ENCODE data around the gene ZNF593.

ZNF593 gene

GRCh38 chr1:26200413-26200812, 30.7 kb downstream of the ZNF593 start:
- peak overlapping the region; percentile 33 for H3K4me3 ChIP-seq (ENCODE audit: low read depth, low read length)

- no peak overlapping the region for H3K4me3 ChIP-seq (ENCODE audit: low read depth, low read length)
Measured at GRCh38 chr1:26203642-26204318, 34.1 kb downstream of the ZNF593 start.

GRCh38 chr1:26210147-26210870, 40.6 kb downstream of the ZNF593 start:
- H3K4me3 ChIP-seq (ENCODE audit: low read depth, low read length) = no peak overlapping the region

GRCh38 chr1:26212726-26213125, 43.0 kb downstream of the ZNF593 start:
- no peak overlapping the region for H3K4me3 ChIP-seq (ENCODE audit: low read depth, low read length)

GRCh38 chr1:26213335-26213905, 43.7 kb downstream of the ZNF593 start:
- H3K4me3 ChIP-seq (ENCODE audit: low read depth, low read length) = no peak overlapping the region

- H3K4me3 ChIP-seq (ENCODE audit: low read depth, low read length) = no peak overlapping the region
Measured at GRCh38 chr1:26215246-26215645, 45.5 kb downstream of the ZNF593 start.

- H3K4me3 ChIP-seq (ENCODE audit: low read depth, low read length) = no peak overlapping the region
Measured at GRCh38 chr1:26218906-26219494, 49.3 kb downstream of the ZNF593 start.
